Fibroblast of the aortic adventitia (primary cell): ENCODE measurements around the gene ZBTB48. TPM values are rescaled to one million over a fixed set of nuclear protein-coding genes. Genes with fewer than 3 reads are reported as not detected.
"Not testable (repeated sequence)": the region's sequence is repeated elsewhere in the genome, so short reads cannot be mapped to it uniquely, and the experiment has no call there.

ENCODE experiments used
- DNase-seq: peaks from one replicate; pipeline ENCODE4 v3.0.0-alpha.2; 2010; ENCODE audit warnings: low read depth
- H3K4me3 ChIP-seq: 2 replicates; pipeline ENCODE4 v1.5.1; 2011; ENCODE audit warnings: low read depth, mild to moderate bottlenecking, control low read depth, low read length, moderate library complexity
- CTCF ChIP-seq: IDR thresholded peaks from 2 replicates; pipeline ENCODE4 v1.5.1; 2011; ENCODE audit warnings: mild to moderate bottlenecking, low read length, control low read depth, inconsistent platforms; ENCODE audit not compliant: insufficient read depth
- total RNA-seq: library from RNA; depleted of rRNA; stranded (reverse); fragments of >200 nt; gene quantifications from 2 replicates; pipeline ENCODE4 v1.2.3, GENCODE V29; 2012; ENCODE audit warnings: low replicate concordance

The ZBTB48 gene
- total RNA-seq, 1 donor, result 7.7 TPM

- no peak for TF ChIP-seq CTCF
- DNase-seq, result no peak
- peak overlapping the region; percentile 22 for H3K4me3 ChIP-seq
These were observed 17.3 kb downstream of the ZBTB48 start for GRCh38 chr1:6596886-6597776.

GRCh38 chr1:6597777-6598131, 18.0 kb downstream of the ZBTB48 start:
- no peak for DNase-seq
- TF ChIP-seq CTCF, result no peak
- no peak overlapping the region for H3K4me3 ChIP-seq

GRCh38 chr1:6599141-6599975, 19.6 kb downstream of the ZBTB48 start:
- no peak for TF ChIP-seq CTCF
- no peak for DNase-seq
- H3K4me3 ChIP-seq, result peak overlapping the region; percentile 99

DNA sequence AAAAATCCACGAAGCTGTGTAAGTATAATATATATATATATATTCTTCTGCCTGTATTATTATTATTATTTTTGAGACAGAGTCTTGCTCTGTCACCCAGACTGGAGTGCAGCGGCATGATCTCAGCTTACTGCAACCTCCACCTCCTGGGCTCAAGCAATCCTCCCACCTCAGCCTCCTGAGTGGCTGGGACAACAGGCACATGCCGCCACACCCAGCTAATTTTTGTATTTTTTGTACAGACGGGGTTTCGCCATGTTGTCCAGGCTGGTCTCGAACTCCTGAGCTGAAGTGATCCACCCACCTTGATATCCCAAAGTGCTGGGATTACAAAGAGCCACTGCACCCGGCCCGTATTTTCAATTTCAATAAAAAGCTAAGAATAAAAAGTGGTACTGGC, 20.2 kb downstream of the ZBTB48 start:
- DNase-seq, result not testable (repeated sequence)
- peak overlapping the region; percentile 99 for H3K4me3 ChIP-seq

GRCh38 chr1:6600410-6601048, 20.7 kb downstream of the ZBTB48 start:
- no peak for TF ChIP-seq CTCF
- H3K4me3 ChIP-seq, result peak overlapping the region; percentile 99
- DNase-seq, result peak; percentile 34

GRCh38 chr1:6601049-6601922, 21.5 kb downstream of the ZBTB48 start:
- DNase-seq, result peak; percentile 96
- H3K4me3 ChIP-seq, result peak overlapping the region; percentile 99
- no peak for TF ChIP-seq CTCF
